SK-N-SH treated with all-trans-retinoic acid at 6 μM for 48 hours (cell line): ENCODE measurements around the gene DSE.

ENCODE experiments used
- ISL1 ChIP-seq: fragments of 250-450 bp; sonication (Bioruptor Pico); IDR thresholded peaks from 2 replicates; pipeline ENCODE4 v2.1.2; 2022; ENCODE audit warnings: mild to moderate bottlenecking, moderate library complexity
- PATZ1 ChIP-seq: fragments of 250-450 bp; sonication (Bioruptor Pico); IDR thresholded peaks from 2 replicates; pipeline ENCODE4 v1.8.0; 2020; ENCODE audit warnings: mild to moderate bottlenecking, moderate library complexity, borderline replicate concordance
- POU6F1 ChIP-seq: fragments of 250-450 bp; sonication (Bioruptor Pico); IDR thresholded peaks from 2 replicates; pipeline ENCODE4 v1.8.0; 2021; ENCODE audit warnings: low read depth, mild to moderate bottlenecking, moderate library complexity, borderline replicate concordance
- ZFP30 ChIP-seq: fragments of 450-650 bp; formaldehyde crosslinking; IDR thresholded peaks from 2 replicates; pipeline ENCODE4 v1.5.0; 2022; ENCODE audit warnings: mild to moderate bottlenecking, moderate library complexity

DNA sequence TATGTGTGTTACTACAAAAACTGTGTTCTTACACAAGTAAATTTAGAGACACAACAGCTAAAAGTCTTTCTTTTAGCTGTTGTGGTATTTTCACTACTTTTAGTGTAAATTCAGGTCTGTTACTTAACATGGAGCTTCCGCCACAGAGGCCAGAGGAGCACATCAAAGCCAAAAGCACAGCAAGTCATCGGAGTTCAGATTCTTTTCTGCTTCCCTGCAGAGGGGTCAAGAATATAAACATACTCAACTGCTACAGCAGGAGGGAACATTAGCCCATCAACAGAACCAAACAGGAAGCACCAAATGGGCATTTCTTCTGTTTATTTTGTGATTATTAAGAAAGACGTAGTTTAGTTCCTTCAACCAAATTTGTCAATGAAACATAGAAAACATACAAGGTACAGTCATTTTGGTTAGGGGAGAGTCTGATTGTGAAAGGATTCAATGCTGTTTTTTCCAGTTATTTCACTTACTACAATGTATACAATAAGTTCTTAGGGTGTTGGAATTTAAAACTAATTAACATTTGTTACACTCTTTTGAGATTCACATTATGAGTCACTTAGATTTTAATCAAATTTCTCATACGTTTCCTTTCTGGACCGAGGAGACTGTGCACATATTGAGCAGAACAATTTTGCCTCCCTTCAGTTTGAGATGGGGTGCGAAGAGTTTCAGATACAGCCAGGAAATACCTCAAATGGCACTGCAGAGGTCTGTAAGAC is 42.8 kb upstream of the DSE start:
- no peak for TF ChIP-seq POU6F1 (CRISPR knock-in tag)
- TF ChIP-seq ZFP30 = no peak
- TF ChIP-seq PATZ1 = no peak
- TF ChIP-seq ISL1 (CRISPR knock-in tag) = no peak
